A549 (cell line): ENCODE results near the gene DOCK7. TPM values are rescaled to one million over a fixed set of nuclear protein-coding genes. Genes with fewer than 3 reads are reported as not detected.

ENCODE experiments used
- ATAC-seq, 2 experiments: fragments of 200-7000 bp in 1 of 2; fragments of >200 bp in 1 of 2; cut with Nextera tagmentation in 1 of 2; cut with Tn5 transposase in 1 of 2; 3 replicates each; pipeline versions ENCODE4 v1.8.0 to v1.9.1; 2018 to 2020; ENCODE audit warnings: mild to moderate bottlenecking in 1 of 2, moderate library complexity in 1 of 2
- CTCF ChIA-PET: fragments of 300-600 bp; sonication (Branson Sonifier 250); formaldehyde crosslinking; extraction: SDS; loops from one replicate; lab custom pipeline; 2021; ENCODE audit warnings: antibody characterized with exemption, inconsistent platforms; lab: Yijun Ruan, JAX
- POLR2A ChIA-PET: fragments of 350-600 bp; formaldehyde crosslinking; extraction: SDS; loops from one replicate; lab custom pipeline; 2021; ENCODE audit warnings: antibody characterized with exemption, inconsistent platforms; lab: Yijun Ruan, JAX
- DNase-seq, 2 experiments: peaks; one replicate each; pipeline versions ENCODE4 v3.0.0 to v3.0.0-alpha.2; 2011 to 2016; ENCODE audit warnings: low read depth in 1 of 2, low spot score in 1 of 2
- FAIRE-seq: peaks from 2 replicates; lab custom pipeline; 2011; peaks lifted over from hg19 to GRCh38; lab: Jason Lieb, UNC
- H3K27ac ChIP-seq, 2 experiments: fragments of >200 bp; sonication (Bioruptor Twin); formaldehyde crosslinking; 3 replicates each; pipeline ENCODE4 v1.5.1; 2016 to 2017
- H3K4me1 ChIP-seq: fragments of >200 bp; sonication (Bioruptor Twin); formaldehyde crosslinking; 3 replicates; pipeline ENCODE4 v1.6.1; 2016
- H3K4me2 ChIP-seq: fragments of >200 bp; sonication (Bioruptor Twin); formaldehyde crosslinking; 3 replicates; pipeline ENCODE4 v1.6.1; 2016
- H3K4me3 ChIP-seq: fragments of >200 bp; sonication (Bioruptor Twin); formaldehyde crosslinking; 3 replicates; pipeline ENCODE4 v1.5.1; 2016
- H3K9me3 ChIP-seq: fragments of >200 bp; sonication (Bioruptor Twin); formaldehyde crosslinking; 3 replicates; pipeline ENCODE4 v1.6.1; 2016
- BHLHE40 ChIP-seq: IDR thresholded peaks from 2 replicates; pipeline ENCODE4 v1.6.1; 2012; ENCODE audit warnings: low read depth, low read length, inconsistent platforms
- CBX2 ChIP-seq: fragments of 200-600 bp; sonication (generic); IDR thresholded peaks from 2 replicates; pipeline ENCODE4 v1.6.1; 2016; ENCODE audit warnings: low read depth, mild to moderate bottlenecking, borderline replicate concordance
- CHD2 ChIP-seq: fragments of 150-350 bp; IDR thresholded peaks from 2 replicates; pipeline ENCODE4 v1.6.1; 2014; ENCODE audit warnings: low read length; ENCODE audit not compliant: partially characterized antibody
- EP300 ChIP-seq, 2 experiments: fragments of >200 bp; sonication (Bioruptor Twin); formaldehyde crosslinking; IDR thresholded peaks; 2 replicates in 1 of 2; 3 replicates in 1 of 2; pipeline ENCODE4 v1.6.1; 2016 to 2017
- ESRRA ChIP-seq: fragments of 150-350 bp; IDR thresholded peaks from 2 replicates; pipeline ENCODE4 v1.6.1; 2014; ENCODE audit warnings: mild to moderate bottlenecking, low read length, borderline replicate concordance
- FOSB ChIP-seq: fragments of 250-450 bp; sonication (Bioruptor Pico); IDR thresholded peaks from 2 replicates; pipeline ENCODE4 v1.5.0; 2020; ENCODE audit warnings: mild to moderate bottlenecking, moderate library complexity
- FOSL2 ChIP-seq, 2 experiments: fragments of 450-650 bp in 1 of 2; fragments of >200 bp in 1 of 2; sonication (Bioruptor Twin) in 1 of 2; formaldehyde crosslinking; IDR thresholded peaks; 2 replicates each; pipeline versions ENCODE4 v1.5.0 to v1.6.1; 2016 to 2020; ENCODE audit warnings: mild to moderate bottlenecking in 1 of 2, moderate library complexity in 1 of 2
- HDAC2 ChIP-seq: fragments of 200-600 bp; sonication (generic); IDR thresholded peaks from 2 replicates; pipeline ENCODE4 v1.6.1; 2016
- JUN ChIP-seq, 2 experiments: fragments of >200 bp; sonication (Bioruptor Twin); formaldehyde crosslinking; IDR thresholded peaks; 2 replicates in 1 of 2; 3 replicates in 1 of 2; pipeline ENCODE4 v1.6.1; 2016 to 2017
- KDM1A ChIP-seq: fragments of 200-600 bp; sonication (generic); IDR thresholded peaks from 2 replicates; pipeline ENCODE4 v1.6.1; 2016; ENCODE audit warnings: low read depth, mild to moderate bottlenecking
- MAFK ChIP-seq: fragments of 450-650 bp; IDR thresholded peaks from 2 replicates; pipeline ENCODE4 v1.6.1; 2014; ENCODE audit not compliant: partially characterized antibody
- NFE2L2 ChIP-seq: fragments of 150-350 bp; conservative IDR thresholded peaks from 2 replicates; pipeline ENCODE4 v1.6.1; 2014; ENCODE audit warnings: low read length
- RAD21 ChIP-seq, 2 experiments: fragments of >200 bp in 1 of 2; sonication (Bioruptor Twin) in 1 of 2; formaldehyde crosslinking in 1 of 2; IDR thresholded peaks in 1 of 2; conservative IDR thresholded peaks in 1 of 2; 2 replicates in 1 of 2; 3 replicates in 1 of 2; pipeline ENCODE4 v1.6.1; 2012 to 2018; ENCODE audit warnings: inconsistent platforms in 1 of 2
- RARB ChIP-seq: fragments of 250-450 bp; sonication (Bioruptor Pico); IDR thresholded peaks from 2 replicates; pipeline ENCODE4 v1.8.0; 2021; ENCODE audit warnings: mild to moderate bottlenecking, moderate library complexity
- RCOR1 ChIP-seq: fragments of 150-350 bp; IDR thresholded peaks from 2 replicates; pipeline ENCODE4 v1.6.1; 2014; ENCODE audit warnings: antibody characterized with exemption, low read length, low read depth
- RFX5 ChIP-seq: fragments of 450-650 bp; IDR thresholded peaks from 2 replicates; pipeline ENCODE4 v1.7.1; 2014; ENCODE audit warnings: antibody characterized with exemption, mild to moderate bottlenecking, moderate library complexity
- SMC3 ChIP-seq: fragments of >200 bp; sonication (Bioruptor Twin); formaldehyde crosslinking; IDR thresholded peaks from 3 replicates; pipeline ENCODE4 v1.6.1; 2018; ENCODE audit warnings: inconsistent platforms
- ZC3H11A ChIP-seq: fragments of 450-650 bp; IDR thresholded peaks from 2 replicates; pipeline ENCODE4 v1.6.1; 2014; ENCODE audit warnings: antibody characterized with exemption, mild to moderate bottlenecking
- ZNF302 ChIP-seq: fragments of 250-450 bp; sonication (Bioruptor Pico); IDR thresholded peaks from 2 replicates; pipeline ENCODE4 v1.9.0; 2021; ENCODE audit warnings: inconsistent platforms, mild to moderate bottlenecking, moderate library complexity
- ZSCAN20 ChIP-seq: fragments of 250-450 bp; sonication (Bioruptor Pico); IDR thresholded peaks from 2 replicates; pipeline ENCODE4 v1.8.0; 2022; ENCODE audit warnings: mild to moderate bottlenecking, moderate library complexity
- WGBS: methylation state at CpG from one replicate; pipeline ENCODE4 v1.1.6; 2017; ENCODE audit errors: missing lambda C conversion rate; 5-methylcytosine and 5-hydroxymethylcytosine counted together
- polyA plus RNA-seq, 4 experiments: library from polyadenylated mRNA; depleted of rRNA in 3 of 4; stranded (reverse); fragments of >200 nt; fragmentation: RNase III in 1 of 4; extraction: RNeasy Plus Mini Kit Qiagen cat#74134 plus additional on column Dnase treatment in 1 of 4; gene quantifications; 2 replicates in 3 of 4; 3 replicates in 1 of 4; pipeline ENCODE4 v1.2.3, GENCODE V29; 2011 to 2017
- TF ChIP-seq, protein P1 (sequence below): fragments of 250-450 bp; sonication (Bioruptor Pico); IDR thresholded peaks from 2 replicates; pipeline ENCODE4 v1.5.0; 2020; ENCODE audit warnings: low read depth, mild to moderate bottlenecking, moderate library complexity
- TF ChIP-seq, protein P2 (sequence below): fragments of 150-350 bp; IDR thresholded peaks from 2 replicates; pipeline ENCODE4 v1.6.1; 2014; ENCODE audit warnings: low read depth, mild to moderate bottlenecking, low read length
- TF ChIP-seq, protein P3 (sequence below): fragments of >200 bp; sonication (Bioruptor Twin); formaldehyde crosslinking; IDR thresholded peaks from 2 replicates; pipeline ENCODE4 v1.6.1; 2016
- TF ChIP-seq, protein P4 (sequence below): fragments of 450-650 bp; IDR thresholded peaks from 2 replicates; pipeline ENCODE4 v1.6.1; 2014; ENCODE audit warnings: antibody characterized with exemption
- TF ChIP-seq, protein P5 (sequence below): IDR thresholded peaks from 2 replicates; pipeline ENCODE4 v1.6.1; 2012

The DOCK7 gene
- polyA plus RNA-seq, 2 of the 4 experiments (the other 2 are of a cell fraction), result 25.5 to 33.3 TPM

DNA sequence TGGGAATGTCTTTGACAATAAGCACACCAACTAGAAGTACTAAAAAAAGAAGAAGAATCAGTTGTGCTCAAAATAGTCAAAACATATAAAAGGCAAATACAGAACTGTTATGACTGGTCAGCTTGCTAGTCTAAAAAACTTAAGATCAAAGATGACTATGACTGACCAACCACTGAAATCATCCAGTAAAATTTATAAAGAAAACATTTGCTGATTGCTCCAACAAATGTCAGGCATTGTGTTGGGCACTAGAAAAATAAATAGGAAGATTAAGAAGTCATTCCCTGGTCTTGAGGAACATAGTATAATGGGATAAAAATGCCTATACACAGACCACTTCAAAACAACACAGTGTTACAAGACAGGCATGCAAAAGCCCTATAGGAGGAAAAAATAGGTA lies 100.2 kb downstream of the DOCK7 start:
- Histone ChIP-seq H3K4me1 (no peaks in the 10 kb centered on the region), H3K9me3 (no peaks in the 10 kb centered on the region), H3K4me3 (no peak overlapping the region), H3K4me2 (no peak overlapping the region), H3K27ac (no peak overlapping the region)
- FAIRE-seq, result no peak
- ATAC-seq, result no peak
- ChIA-PET POLR2A (no interaction called here), CTCF (no interaction called here)
- no peak for TF ChIP-seq EP300 (IDR thresholded peaks at IDR 0.05)
- no peak for TF ChIP-seq KDM1A
- no peak for TF ChIP-seq RCOR1
- TF ChIP-seq, protein P1, sequence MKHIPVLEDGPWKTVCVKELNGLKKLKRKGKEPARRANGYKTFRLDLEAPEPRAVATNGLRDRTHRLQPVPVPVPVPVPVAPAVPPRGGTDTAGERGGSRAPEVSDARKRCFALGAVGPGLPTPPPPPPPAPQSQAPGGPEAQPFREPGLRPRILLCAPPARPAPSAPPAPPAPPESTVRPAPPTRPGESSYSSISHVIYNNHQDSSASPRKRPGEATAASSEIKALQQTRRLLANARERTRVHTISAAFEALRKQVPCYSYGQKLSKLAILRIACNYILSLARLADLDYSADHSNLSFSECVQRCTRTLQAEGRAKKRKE (CRISPR knock-in tag), result no peak
- TF ChIP-seq RARB (CRISPR knock-in tag), result no peak
- no peak for TF ChIP-seq MAFK
- TF ChIP-seq, protein P2, sequence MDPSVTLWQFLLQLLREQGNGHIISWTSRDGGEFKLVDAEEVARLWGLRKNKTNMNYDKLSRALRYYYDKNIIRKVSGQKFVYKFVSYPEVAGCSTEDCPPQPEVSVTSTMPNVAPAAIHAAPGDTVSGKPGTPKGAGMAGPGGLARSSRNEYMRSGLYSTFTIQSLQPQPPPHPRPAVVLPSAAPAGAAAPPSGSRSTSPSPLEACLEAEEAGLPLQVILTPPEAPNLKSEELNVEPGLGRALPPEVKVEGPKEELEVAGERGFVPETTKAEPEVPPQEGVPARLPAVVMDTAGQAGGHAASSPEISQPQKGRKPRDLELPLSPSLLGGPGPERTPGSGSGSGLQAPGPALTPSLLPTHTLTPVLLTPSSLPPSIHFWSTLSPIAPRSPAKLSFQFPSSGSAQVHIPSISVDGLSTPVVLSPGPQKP, result no peak
- DNase-seq, result no peak

DNA sequence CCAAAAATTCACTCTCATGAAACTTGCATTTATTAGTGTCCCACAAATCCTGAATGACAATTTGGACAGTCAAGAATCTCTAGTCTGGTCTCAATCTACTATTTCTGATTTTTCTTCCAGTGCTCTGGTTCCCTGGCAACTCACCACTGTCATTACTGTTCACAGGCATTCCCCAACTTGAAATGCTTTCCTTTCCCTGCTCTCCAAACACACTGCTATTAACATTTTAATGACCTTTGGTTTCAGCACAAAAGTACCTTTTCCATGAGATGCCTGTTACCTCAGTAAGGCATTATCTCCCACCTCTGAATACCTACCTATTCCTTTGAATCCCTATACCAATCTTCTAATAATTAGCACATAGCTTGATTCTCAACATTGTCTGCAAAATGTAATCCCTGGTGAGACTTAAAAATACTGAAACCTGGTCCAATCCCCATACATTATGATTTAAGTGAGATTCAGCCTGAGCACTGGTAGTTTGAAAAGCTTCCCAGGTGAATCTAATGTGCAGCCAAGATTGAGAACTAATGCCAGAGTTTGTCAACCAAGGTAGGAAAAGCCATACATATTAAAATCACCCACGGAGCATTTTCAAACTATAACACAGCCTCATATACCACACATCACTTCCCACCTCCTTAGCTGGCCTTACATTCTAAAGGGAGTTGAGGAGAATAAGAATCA lies 102.6 kb downstream of the DOCK7 start:
- CTCF ChIA-PET, result interaction anchor here (1.0 kb wide), 1 partner anchor 161 kb away, joined by 4 read pairs; no protein-coding TSS in a partner anchor
- DNase-seq (no peak), FAIRE-seq (no peak), ATAC-seq (no peak)
- POLR2A ChIA-PET, result no interaction called here
- TF ChIP-seq ESRRA (no peak), RFX5 (no peak), FOSL2 (IDR thresholded peaks at IDR 0.05) (no peak), FOSL2 (CRISPR knock-in tag; IDR thresholded peaks at IDR 0.05) (no peak), JUN (IDR thresholded peaks at IDR 0.05) (no peak), ZNF302 (CRISPR knock-in tag) (no peak), CBX2 (no peak), SMC3 (no peak), NFE2L2 (no peak), RCOR1 (no peak), ZC3H11A (no peak)
- TF ChIP-seq, protein P3, sequence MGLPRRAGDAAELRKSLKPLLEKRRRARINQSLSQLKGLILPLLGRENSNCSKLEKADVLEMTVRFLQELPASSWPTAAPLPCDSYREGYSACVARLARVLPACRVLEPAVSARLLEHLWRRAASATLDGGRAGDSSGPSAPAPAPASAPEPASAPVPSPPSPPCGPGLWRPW, result no peak
- TF ChIP-seq, protein P2, result no peak
- H3K27ac ChIP-seq, result no peak overlapping the region
- no peak overlapping the region for H3K4me2 ChIP-seq
- no peaks in the 10 kb centered on the region for H3K4me1 ChIP-seq
- WGBS, result 88% methylated on average over 1 of the region's 1 CpG
- H3K4me3 ChIP-seq, result no peak overlapping the region
- H3K9me3 ChIP-seq, result no peaks in the 10 kb centered on the region

DNA sequence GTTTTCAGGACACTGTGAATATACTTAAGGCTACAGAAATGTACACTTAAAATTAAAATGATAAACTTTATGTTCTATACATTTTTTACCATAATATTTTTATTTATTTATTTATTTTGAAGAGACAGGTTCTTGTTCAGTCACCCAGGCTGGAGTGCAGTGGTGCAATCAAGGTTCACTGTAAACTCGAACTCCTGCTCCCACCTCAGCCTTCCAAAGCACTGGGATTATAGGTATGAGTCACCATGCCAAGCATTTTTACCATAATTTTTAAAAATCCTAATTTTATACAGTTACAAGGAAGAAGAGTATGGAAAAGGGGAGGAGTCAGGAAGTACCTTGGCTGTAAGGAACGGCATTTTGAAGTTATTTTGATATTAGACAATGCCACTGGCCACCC lies 114.5 kb downstream of the DOCK7 start:
- CTCF ChIA-PET, result no interaction called here
- WGBS, result 87% methylated on average over 2 of the region's 2 CpGs
- TF ChIP-seq CHD2, result no peak
- TF ChIP-seq, protein P2, result no peak
- TF ChIP-seq MAFK, result no peak
- no peak for TF ChIP-seq CBX2
- TF ChIP-seq RAD21 (conservative IDR thresholded peaks at IDR 0.05 in 1 of 2, IDR thresholded peaks at IDR 0.05 in 1 of 2), result no peak
- TF ChIP-seq RFX5, result no peak
- TF ChIP-seq, protein P4, sequence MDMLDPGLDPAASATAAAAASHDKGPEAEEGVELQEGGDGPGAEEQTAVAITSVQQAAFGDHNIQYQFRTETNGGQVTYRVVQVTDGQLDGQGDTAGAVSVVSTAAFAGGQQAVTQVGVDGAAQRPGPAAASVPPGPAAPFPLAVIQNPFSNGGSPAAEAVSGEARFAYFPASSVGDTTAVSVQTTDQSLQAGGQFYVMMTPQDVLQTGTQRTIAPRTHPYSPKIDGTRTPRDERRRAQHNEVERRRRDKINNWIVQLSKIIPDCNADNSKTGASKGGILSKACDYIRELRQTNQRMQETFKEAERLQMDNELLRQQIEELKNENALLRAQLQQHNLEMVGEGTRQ, result no peak
- TF ChIP-seq BHLHE40, result no peak
- no peak for TF ChIP-seq ESRRA
- TF ChIP-seq, protein P5, sequence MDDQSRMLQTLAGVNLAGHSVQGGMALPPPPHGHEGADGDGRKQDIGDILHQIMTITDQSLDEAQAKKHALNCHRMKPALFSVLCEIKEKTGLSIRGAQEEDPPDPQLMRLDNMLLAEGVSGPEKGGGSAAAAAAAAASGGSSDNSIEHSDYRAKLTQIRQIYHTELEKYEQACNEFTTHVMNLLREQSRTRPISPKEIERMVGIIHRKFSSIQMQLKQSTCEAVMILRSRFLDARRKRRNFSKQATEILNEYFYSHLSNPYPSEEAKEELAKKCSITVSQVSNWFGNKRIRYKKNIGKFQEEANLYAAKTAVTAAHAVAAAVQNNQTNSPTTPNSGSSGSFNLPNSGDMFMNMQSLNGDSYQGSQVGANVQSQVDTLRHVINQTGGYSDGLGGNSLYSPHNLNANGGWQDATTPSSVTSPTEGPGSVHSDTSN, result no peak
- TF ChIP-seq EP300 (IDR thresholded peaks at IDR 0.05), result no peak
- TF ChIP-seq ZSCAN20 (CRISPR knock-in tag), result no peak
- no peak for TF ChIP-seq HDAC2
- no peak for TF ChIP-seq FOSB (CRISPR knock-in tag)

More for the DNA sequence above, 114.5 kb downstream of the DOCK7 start:
- ATAC-seq, result no peak
- H3K4me3 ChIP-seq, result no peak overlapping the region
- no peak for FAIRE-seq
- no peaks in the 10 kb centered on the region for H3K4me1 ChIP-seq
- no peak overlapping the region for H3K4me2 ChIP-seq
- no peak overlapping the region for H3K27ac ChIP-seq
- no peak for DNase-seq
- POLR2A ChIA-PET, result no interaction called here
- no peaks in the 10 kb centered on the region for H3K9me3 ChIP-seq
